Hepatocyte (in vitro differentiated cells): ENCODE results near the gene ANKRD13A.

Source experiments
- EZH2 ChIP-seq: fragments of 200-600 bp; sonication (generic); IDR thresholded peaks from 2 replicates; pipeline ENCODE4 v1.6.1; 2016; ENCODE audit warnings: antibody characterized with exemption, mild to moderate bottlenecking, borderline replicate concordance
- EZH2phosphoT487 ChIP-seq: fragments of 200-600 bp; sonication (generic); IDR thresholded peaks from one replicate; pipeline ENCODE4 v1.6.1; 2018; ENCODE audit warnings: antibody characterized with exemption, mild to moderate bottlenecking, low read depth, moderate library complexity; ENCODE audit not compliant: unreplicated experiment, severe bottlenecking
- TF ChIP-seq, protein P1 (sequence below): fragments of 200-600 bp; sonication (generic); IDR thresholded peaks from 2 replicates; pipeline ENCODE4 v1.5.1; 2016; ENCODE audit warnings: antibody characterized with exemption, mild to moderate bottlenecking; ENCODE audit not compliant: poor library complexity

DNA sequence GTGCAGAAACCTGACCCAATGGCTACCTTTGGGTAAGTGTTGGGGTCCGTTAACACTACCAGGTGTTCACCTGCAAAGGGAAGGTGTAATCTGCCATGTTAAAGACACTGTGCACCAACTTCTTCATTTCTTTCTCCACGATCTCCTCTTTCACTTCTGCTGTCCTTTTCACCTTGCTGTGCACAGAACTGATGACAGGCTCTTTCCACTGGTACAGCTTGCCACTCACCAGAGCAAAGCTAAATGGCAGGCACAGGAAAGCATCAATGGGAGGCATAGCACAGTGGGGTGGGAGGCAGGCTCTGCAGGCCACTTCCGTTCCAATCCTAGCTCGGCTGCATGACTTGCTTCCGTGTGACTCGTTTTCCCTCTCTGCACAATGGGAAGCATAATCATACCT is 51.7 kb downstream of the ANKRD13A start:
- TF ChIP-seq, protein P1, sequence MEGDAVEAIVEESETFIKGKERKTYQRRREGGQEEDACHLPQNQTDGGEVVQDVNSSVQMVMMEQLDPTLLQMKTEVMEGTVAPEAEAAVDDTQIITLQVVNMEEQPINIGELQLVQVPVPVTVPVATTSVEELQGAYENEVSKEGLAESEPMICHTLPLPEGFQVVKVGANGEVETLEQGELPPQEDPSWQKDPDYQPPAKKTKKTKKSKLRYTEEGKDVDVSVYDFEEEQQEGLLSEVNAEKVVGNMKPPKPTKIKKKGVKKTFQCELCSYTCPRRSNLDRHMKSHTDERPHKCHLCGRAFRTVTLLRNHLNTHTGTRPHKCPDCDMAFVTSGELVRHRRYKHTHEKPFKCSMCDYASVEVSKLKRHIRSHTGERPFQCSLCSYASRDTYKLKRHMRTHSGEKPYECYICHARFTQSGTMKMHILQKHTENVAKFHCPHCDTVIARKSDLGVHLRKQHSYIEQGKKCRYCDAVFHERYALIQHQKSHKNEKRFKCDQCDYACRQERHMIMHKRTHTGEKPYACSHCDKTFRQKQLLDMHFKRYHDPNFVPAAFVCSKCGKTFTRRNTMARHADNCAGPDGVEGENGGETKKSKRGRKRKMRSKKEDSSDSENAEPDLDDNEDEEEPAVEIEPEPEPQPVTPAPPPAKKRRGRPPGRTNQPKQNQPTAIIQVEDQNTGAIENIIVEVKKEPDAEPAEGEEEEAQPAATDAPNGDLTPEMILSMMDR, result no peak
- no peak for TF ChIP-seq EZH2phosphoT487
- TF ChIP-seq EZH2, result no peak
